H1 (cell line): ENCODE data around the gene DIP2C. TPM values are rescaled to one million over a fixed set of nuclear protein-coding genes. Genes with fewer than 3 reads are reported as not detected.

Experiments used
- CBX5 ChIP-seq: fragments of 300-800, 300-1000 bp; sonication (generic); IDR thresholded peaks from 2 replicates; pipeline ENCODE4 v1.7.1; 2016; ENCODE audit warnings: antibody characterized with exemption, low read length, low read depth
- CHD7 ChIP-seq: fragments of 300-600 bp; sonication (generic); IDR thresholded peaks from 2 replicates; pipeline ENCODE4 v1.7.1; 2012; ENCODE audit warnings: low read length, moderate library complexity, mild to moderate bottlenecking, inconsistent platforms; ENCODE audit not compliant: insufficient replicate concordance
- EP300 ChIP-seq, 2 experiments: IDR thresholded peaks; 1 replicate in 1 of 2; 2 replicates in 1 of 2; pipeline ENCODE4 v1.6.1; 2011 to 2012; ENCODE audit warnings: low read depth in 2 of 2, low read length in 2 of 2, mild to moderate bottlenecking in 2 of 2, borderline replicate concordance in 1 of 2, inconsistent platforms in 1 of 2, moderate library complexity in 1 of 2
- EZH2 ChIP-seq: fragments of 200-600 bp; sonication (generic); IDR thresholded peaks from 2 replicates; pipeline ENCODE4 v1.7.1; 2012; ENCODE audit warnings: low read depth, mild to moderate bottlenecking, moderate library complexity, low read length, inconsistent platforms; ENCODE audit not compliant: severe bottlenecking
- SIX5 ChIP-seq: IDR thresholded peaks from 2 replicates; pipeline ENCODE4 v1.6.1; 2011; ENCODE audit warnings: mild to moderate bottlenecking, low read depth, low read length
- polyA plus RNA-seq, 7 experiments: library from polyadenylated mRNA; depleted of rRNA in 3 of 7; stranded (reverse) in 5 of 7; unstranded in 2 of 7; fragments of >200 nt in 5 of 7; fragments of 200-250 nt in 2 of 7; gene quantifications; 1 replicate in 5 of 7; 2 replicates in 1 of 7; 4 replicates in 1 of 7; pipeline versions ENCODE4 v1.2.1 to v1.2.3, GENCODE V29; 2011 to 2013; ENCODE audit warnings: missing spikeins in 2 of 7, mixed read lengths in 2 of 7
- total RNA-seq: library from RNA; stranded (reverse); fragmentation: NEBNext Ultra II Directional; extraction: Animal tissue kit (Norgen Biotek cat#: 25700); gene quantifications from 2 replicates; pipeline ENCODE4 v1.2.1, GENCODE V29; 2021

The DIP2C gene
- total and polyA plus RNA-seq, 2 of the 8 experiments (the other 6 are each of a cell fraction or from before 2014, with no cell fraction given): 3.8 to 9.3 TPM

- TF ChIP-seq CHD7 (no peak), SIX5 (no peak), EP300 (IDR thresholded peaks at IDR 0.05; ENCODE audit: borderline replicate concordance in 1 of 2, low read depth in 2 of 2, low read length in 2 of 2) (no peak), CBX5 (no peak), EZH2 (no peak)
Measured at GRCh38 chr10:691216-691615, 1.7 kb upstream of the DIP2C start (continued).
